A549 (cell line): ENCODE data around the gene KRT17. TPM values are rescaled to one million over a fixed set of nuclear protein-coding genes. Genes with fewer than 3 reads are reported as not detected.

Experiments
- ATAC-seq, 2 experiments: fragments of 200-7000 bp in 1 of 2; fragments of >200 bp in 1 of 2; cut with Nextera tagmentation in 1 of 2; cut with Tn5 transposase in 1 of 2; 3 replicates each; pipeline versions ENCODE4 v1.8.0 to v1.9.1; 2018 to 2020; ENCODE audit warnings: mild to moderate bottlenecking in 1 of 2, moderate library complexity in 1 of 2
- CTCF ChIA-PET: fragments of 300-600 bp; sonication (Branson Sonifier 250); formaldehyde crosslinking; extraction: SDS; loops from one replicate; lab custom pipeline; 2021; ENCODE audit warnings: antibody characterized with exemption, inconsistent platforms; lab: Yijun Ruan, JAX
- POLR2A ChIA-PET: fragments of 350-600 bp; formaldehyde crosslinking; extraction: SDS; loops from one replicate; lab custom pipeline; 2021; ENCODE audit warnings: antibody characterized with exemption, inconsistent platforms; lab: Yijun Ruan, JAX
- DNase-seq, 2 experiments: peaks; one replicate each; pipeline versions ENCODE4 v3.0.0 to v3.0.0-alpha.2; 2011 to 2016; ENCODE audit warnings: low read depth in 1 of 2, low spot score in 1 of 2
- FAIRE-seq: peaks from 2 replicates; lab custom pipeline; 2011; peaks lifted over from hg19 to GRCh38; lab: Jason Lieb, UNC
- H3K27ac ChIP-seq, 2 experiments: fragments of >200 bp; sonication (Bioruptor Twin); formaldehyde crosslinking; 3 replicates each; pipeline ENCODE4 v1.5.1; 2016 to 2017
- H3K4me1 ChIP-seq: fragments of >200 bp; sonication (Bioruptor Twin); formaldehyde crosslinking; 3 replicates; pipeline ENCODE4 v1.6.1; 2016
- H3K4me2 ChIP-seq: fragments of >200 bp; sonication (Bioruptor Twin); formaldehyde crosslinking; 3 replicates; pipeline ENCODE4 v1.6.1; 2016
- H3K4me3 ChIP-seq: fragments of >200 bp; sonication (Bioruptor Twin); formaldehyde crosslinking; 3 replicates; pipeline ENCODE4 v1.5.1; 2016
- H3K9me3 ChIP-seq: fragments of >200 bp; sonication (Bioruptor Twin); formaldehyde crosslinking; 3 replicates; pipeline ENCODE4 v1.6.1; 2016
- CTCF ChIP-seq: fragments of >200 bp; sonication (Bioruptor Twin); formaldehyde crosslinking; IDR thresholded peaks from 3 replicates; pipeline ENCODE4 v1.5.1; 2016
- EHF ChIP-seq: fragments of 250-450 bp; sonication (Bioruptor Pico); IDR thresholded peaks from 2 replicates; pipeline ENCODE4 v1.5.0; 2020; ENCODE audit warnings: mild to moderate bottlenecking
- ELK1 ChIP-seq: fragments of 150-350 bp; IDR thresholded peaks from 2 replicates; pipeline ENCODE4 v1.6.1; 2014; ENCODE audit warnings: low read depth, mild to moderate bottlenecking, low read length
- EP300 ChIP-seq, 2 experiments: fragments of >200 bp; sonication (Bioruptor Twin); formaldehyde crosslinking; IDR thresholded peaks; 2 replicates in 1 of 2; 3 replicates in 1 of 2; pipeline ENCODE4 v1.6.1; 2016 to 2017
- HDAC2 ChIP-seq: fragments of 200-600 bp; sonication (generic); IDR thresholded peaks from 2 replicates; pipeline ENCODE4 v1.6.1; 2016
- HMGXB4 ChIP-seq: fragments of 250-450 bp; sonication (Bioruptor Pico); IDR thresholded peaks from 2 replicates; pipeline ENCODE4 v1.5.0; 2021; ENCODE audit warnings: mild to moderate bottlenecking, moderate library complexity, borderline replicate concordance
- HOXB13 ChIP-seq: fragments of 250-450 bp; sonication (Bioruptor Pico); IDR thresholded peaks from 2 replicates; pipeline ENCODE4 v1.5.0; 2020; ENCODE audit warnings: low read depth, mild to moderate bottlenecking, moderate library complexity
- KDM1A ChIP-seq: fragments of 200-600 bp; sonication (generic); IDR thresholded peaks from 2 replicates; pipeline ENCODE4 v1.6.1; 2016; ENCODE audit warnings: low read depth, mild to moderate bottlenecking
- MAX ChIP-seq: IDR thresholded peaks from 2 replicates; pipeline ENCODE4 v1.6.1; 2012
- PBX3 ChIP-seq: IDR thresholded peaks from 2 replicates; pipeline ENCODE4 v1.6.1; 2012
- POLR2A ChIP-seq: IDR thresholded peaks from 2 replicates; pipeline ENCODE4 v1.6.1; 2012; ENCODE audit warnings: mild to moderate bottlenecking, low read length
- RAD21 ChIP-seq, 2 experiments: fragments of >200 bp in 1 of 2; sonication (Bioruptor Twin) in 1 of 2; formaldehyde crosslinking in 1 of 2; IDR thresholded peaks in 1 of 2; conservative IDR thresholded peaks in 1 of 2; 2 replicates in 1 of 2; 3 replicates in 1 of 2; pipeline ENCODE4 v1.6.1; 2012 to 2018; ENCODE audit warnings: inconsistent platforms in 1 of 2
- RARB ChIP-seq: fragments of 250-450 bp; sonication (Bioruptor Pico); IDR thresholded peaks from 2 replicates; pipeline ENCODE4 v1.8.0; 2021; ENCODE audit warnings: mild to moderate bottlenecking, moderate library complexity
- REST ChIP-seq: fragments of 200-600 bp; sonication (generic); IDR thresholded peaks from 2 replicates; pipeline ENCODE4 v1.6.1; 2016; ENCODE audit warnings: antibody characterized with exemption, mild to moderate bottlenecking, moderate library complexity
- SMC3 ChIP-seq: fragments of >200 bp; sonication (Bioruptor Twin); formaldehyde crosslinking; IDR thresholded peaks from 3 replicates; pipeline ENCODE4 v1.6.1; 2018; ENCODE audit warnings: inconsistent platforms
- TFCP2L1 ChIP-seq: fragments of 250-450 bp; sonication (Bioruptor Pico); IDR thresholded peaks from 2 replicates; pipeline ENCODE4 v1.5.0; 2021; ENCODE audit warnings: mild to moderate bottlenecking
- USF2 ChIP-seq: fragments of 450-650 bp; IDR thresholded peaks from 2 replicates; pipeline ENCODE4 v1.6.1; 2014; ENCODE audit warnings: antibody characterized with exemption
- WGBS: methylation state at CpG from one replicate; pipeline ENCODE4 v1.1.6; 2017; ENCODE audit errors: missing lambda C conversion rate; 5-methylcytosine and 5-hydroxymethylcytosine counted together
- polyA plus RNA-seq, 4 experiments: library from polyadenylated mRNA; depleted of rRNA in 3 of 4; stranded (reverse); fragments of >200 nt; fragmentation: RNase III in 1 of 4; extraction: RNeasy Plus Mini Kit Qiagen cat#74134 plus additional on column Dnase treatment in 1 of 4; gene quantifications; 2 replicates in 3 of 4; 3 replicates in 1 of 4; pipeline ENCODE4 v1.2.3, GENCODE V29; 2011 to 2017

KRT17 gene
- polyA plus RNA-seq, 2 of the 4 experiments (the other 2 are of a cell fraction), result 0.43 to 1.2 TPM

- CTCF ChIA-PET, result interaction anchor here (0.6 to 3.1 kb wide), 27 partner anchors 8 to 825 kb away, joined by 3 to 44 read pairs (median 5); partner anchors contain the start of gene KRT35
- FAIRE-seq, result peak; percentile 76
- no peaks in the 10 kb centered on the region for H3K9me3 ChIP-seq
- peak overlapping the region; percentile 25 to 37; a peak in 3 of 6 replicates for H3K27ac ChIP-seq
- no peak overlapping the region; the same call in 2 of the 3 replicates for H3K4me3 ChIP-seq
- peaks cover 6% of the 10 kb centered on the region for H3K4me1 ChIP-seq
- H3K4me2 ChIP-seq, result peak overlapping the region; percentile 70
- ATAC-seq, result peak; percentile 88 to 96
- WGBS, result 42% methylated on average over 18 of the region's 18 CpGs
- POLR2A ChIA-PET, result interaction anchor here (0.6 to 1.0 kb wide), 4 partner anchors 30 to 109 kb away, joined by 3 to 7 read pairs (median 4); partner anchors contain the start of gene EIF1
- peak; percentile 87 to 98 for DNase-seq
- no peak for TF ChIP-seq RARB (CRISPR knock-in tag)
- no peak for TF ChIP-seq HOXB13
- TF ChIP-seq EHF, result no peak
- no peak for TF ChIP-seq EP300 (IDR thresholded peaks at IDR 0.05)
- no peak for TF ChIP-seq HMGXB4
- TF ChIP-seq ELK1, result no peak
- TF ChIP-seq HDAC2, result no peak
- TF ChIP-seq KDM1A, result no peak
- peak; percentile 64 to 81 for TF ChIP-seq RAD21 (conservative IDR thresholded peaks at IDR 0.05 in 1 of 2, IDR thresholded peaks at IDR 0.05 in 1 of 2)
- no peak for TF ChIP-seq POLR2A
- TF ChIP-seq MAX, result peak; percentile 52; the same call in 1 of the 2 replicates
- TF ChIP-seq USF2, result peak; percentile 77
- TF ChIP-seq TFCP2L1 (CRISPR knock-in tag), result no peak
- peak; percentile 69 for TF ChIP-seq CTCF
- no peak for TF ChIP-seq REST
- TF ChIP-seq SMC3, result peak; percentile 67
- TF ChIP-seq PBX3, result no peak
Measured at GRCh38 chr17:41579484-41580243, 44.7 kb downstream of the KRT17 start.
